IMR-90 (cell line): ENCODE data around the gene EGLN3.

Source experiments
- CHD1 ChIP-seq: IDR thresholded peaks from 2 replicates; pipeline ENCODE4 v1.6.1; 2012; ENCODE audit warnings: low read depth, low read length, improper control_type of control experiment
- CTCF ChIP-seq: conservative IDR thresholded peaks from 2 replicates; pipeline ENCODE4 v1.5.1; 2012; ENCODE audit warnings: mild to moderate bottlenecking, low read depth, low read length, improper control_type of control experiment
- FOS ChIP-seq: fragments of 150-350 bp; IDR thresholded peaks from 2 replicates; pipeline ENCODE4 v1.6.1; 2016; ENCODE audit warnings: low read depth, low read length
- MAFK ChIP-seq: IDR thresholded peaks from 2 replicates; pipeline ENCODE4 v1.6.1; 2012; ENCODE audit warnings: low read depth, low read length, improper control_type of control experiment
- MAZ ChIP-seq: IDR thresholded peaks from 2 replicates; pipeline ENCODE4 v1.6.1; 2012; ENCODE audit warnings: low read depth, mild to moderate bottlenecking, low read length, improper control_type of control experiment, moderate library complexity, borderline replicate concordance
- MXI1 ChIP-seq: IDR thresholded peaks from 2 replicates; pipeline ENCODE4 v1.6.1; 2012; ENCODE audit warnings: low read depth, mild to moderate bottlenecking, low read length, moderate library complexity, borderline replicate concordance
- NFE2L2 ChIP-seq: fragments of 150-350 bp; IDR thresholded peaks from 2 replicates; pipeline ENCODE4 v1.6.1; 2016; ENCODE audit warnings: low read depth, mild to moderate bottlenecking, low read length
- POLR2A ChIP-seq: IDR thresholded peaks from 2 replicates; pipeline ENCODE4 v1.6.1; 2012; ENCODE audit warnings: mild to moderate bottlenecking, low read depth, low read length
- RAD21 ChIP-seq: IDR thresholded peaks from 2 replicates; pipeline ENCODE4 v1.6.1; 2012; ENCODE audit warnings: low read length, improper control_type of control experiment
- RCOR1 ChIP-seq: IDR thresholded peaks from 2 replicates; pipeline ENCODE4 v1.6.1; 2012; ENCODE audit warnings: mild to moderate bottlenecking, low read length, improper control_type of control experiment; ENCODE audit not compliant: insufficient replicate concordance
- RFX5 ChIP-seq: IDR thresholded peaks from 2 replicates; pipeline ENCODE4 v1.8.0; 2012; ENCODE audit warnings: low read depth, mild to moderate bottlenecking, low read length, moderate library complexity
- SMC3 ChIP-seq: fragments of 150-350 bp; IDR thresholded peaks from 2 replicates; pipeline ENCODE4 v1.6.1; 2016; ENCODE audit warnings: low read depth, mild to moderate bottlenecking, antibody characterized with exemption, low read length, moderate library complexity
- TF ChIP-seq, protein P1 (sequence below): fragments of 150-350 bp; IDR thresholded peaks from 2 replicates; pipeline ENCODE4 v1.6.1; 2017; ENCODE audit warnings: mild to moderate bottlenecking, antibody characterized with exemption, low read length, low read depth

DNA sequence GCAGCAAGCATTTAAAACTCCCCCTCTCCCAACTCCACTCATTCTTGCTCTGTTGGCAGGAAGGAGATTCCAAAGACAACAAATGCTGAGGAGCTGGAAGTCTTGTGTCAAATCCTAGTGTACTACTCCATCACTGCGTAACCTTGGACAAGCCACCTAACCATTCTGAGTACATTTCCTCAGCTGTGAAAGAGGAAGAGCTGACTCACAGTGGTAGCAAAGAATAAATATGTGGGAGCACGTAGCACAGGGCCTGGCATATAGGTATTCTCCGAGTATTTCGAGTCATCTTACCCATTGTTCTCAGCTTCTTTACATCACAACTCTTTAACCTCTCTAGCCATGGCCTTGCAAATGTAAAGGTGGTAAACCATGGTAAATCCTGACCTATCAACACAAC, 28.7 kb downstream of the EGLN3 start:
- TF ChIP-seq RAD21 (no peak), CTCF (no peak), POLR2A (no peak), CHD1 (no peak), SMC3 (no peak), FOS (no peak), NFE2L2 (no peak), RFX5 (no peak), MAZ (no peak), MAFK (no peak), RCOR1 (no peak), MXI1 (no peak)
- TF ChIP-seq, protein P1, sequence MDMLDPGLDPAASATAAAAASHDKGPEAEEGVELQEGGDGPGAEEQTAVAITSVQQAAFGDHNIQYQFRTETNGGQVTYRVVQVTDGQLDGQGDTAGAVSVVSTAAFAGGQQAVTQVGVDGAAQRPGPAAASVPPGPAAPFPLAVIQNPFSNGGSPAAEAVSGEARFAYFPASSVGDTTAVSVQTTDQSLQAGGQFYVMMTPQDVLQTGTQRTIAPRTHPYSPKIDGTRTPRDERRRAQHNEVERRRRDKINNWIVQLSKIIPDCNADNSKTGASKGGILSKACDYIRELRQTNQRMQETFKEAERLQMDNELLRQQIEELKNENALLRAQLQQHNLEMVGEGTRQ: no peak
